Stomach smooth muscle (tissue), 2 donors: ENCODE measurements around the gene ZNF138.
"Not testable (repeated sequence)": the region's sequence is repeated elsewhere in the genome, so short reads cannot be mapped to it uniquely, and the experiment has no call there.

Experiments
- H3K27ac ChIP-seq: one replicate; pipeline ENCODE4 v1.7.0; 2013; ENCODE audit warnings: mild to moderate bottlenecking, low read length, inconsistent platforms
- H3K27me3 ChIP-seq, 2 donors: one replicate each; pipeline ENCODE4 v1.7.0; 2013; ENCODE audit warnings: low read length in 2 of 2; ENCODE audit not compliant: insufficient read depth in 2 of 2, control insufficient read depth in 1 of 2
- H3K36me3 ChIP-seq, 2 donors: one replicate each; pipeline ENCODE4 v1.7.0; 2013; ENCODE audit warnings: low read length in 2 of 2; ENCODE audit not compliant: control insufficient read depth in 2 of 2, insufficient read depth in 2 of 2
- H3K4me1 ChIP-seq: one replicate; pipeline ENCODE4 v1.7.0; 2013; ENCODE audit warnings: low read length; ENCODE audit not compliant: control insufficient read depth, insufficient read depth
- H3K4me3 ChIP-seq, 2 donors: one replicate each; pipeline ENCODE4 v1.7.0; 2013; ENCODE audit warnings: low read length in 2 of 2
- H3K9ac ChIP-seq, 2 donors: one replicate each; pipeline ENCODE4 v1.7.0; 2013; ENCODE audit warnings: low read length in 2 of 2, mild to moderate bottlenecking in 1 of 2
- H3K9me3 ChIP-seq, 2 donors: one replicate each; pipeline ENCODE4 v1.7.0; 2013; ENCODE audit warnings: low read length in 2 of 2; ENCODE audit not compliant: control insufficient read depth in 2 of 2
- donor health status: healthy.
- donor health status: Pancreatic carcinoma.

ZNF138 gene

GRCh38 chr7:64794171-64794844, at the start of gene ZNF138:
TSS of gene ZNF138 (plus strand) at chr7:64794428. CDS start at chr7:64794569, 141 bp downstream.
- Histone ChIP-seq H3K27me3 (no peaks in the 10 kb centered on the region), H3K27ac (peak within 1 kb of the TSS; percentile 78), H3K9ac (peak within 1 kb of the TSS; percentile 90 to 92), H3K4me1 (peaks cover 2% of the 10 kb centered on the region), H3K9me3 (no peaks in the 10 kb centered on the region), H3K36me3 (peaks cover 0 to 1% of the 10 kb centered on the region in 2 donors), H3K4me3 (peak within 1 kb of the TSS; percentile 93)

GRCh38 chr7:64744680-64745079, 49.5 kb upstream of the ZNF138 start:
- H3K9me3 ChIP-seq: no peaks in the 10 kb centered on the region
- H3K4me3 ChIP-seq: no peak overlapping the region
- no peaks in the 10 kb centered on the region for H3K27me3 ChIP-seq
- H3K9ac ChIP-seq: no peak overlapping the region
- no peaks in the 10 kb centered on the region for H3K4me1 ChIP-seq
- H3K27ac ChIP-seq: no peak overlapping the region
- no peaks in the 10 kb centered on the region for H3K36me3 ChIP-seq

DNA sequence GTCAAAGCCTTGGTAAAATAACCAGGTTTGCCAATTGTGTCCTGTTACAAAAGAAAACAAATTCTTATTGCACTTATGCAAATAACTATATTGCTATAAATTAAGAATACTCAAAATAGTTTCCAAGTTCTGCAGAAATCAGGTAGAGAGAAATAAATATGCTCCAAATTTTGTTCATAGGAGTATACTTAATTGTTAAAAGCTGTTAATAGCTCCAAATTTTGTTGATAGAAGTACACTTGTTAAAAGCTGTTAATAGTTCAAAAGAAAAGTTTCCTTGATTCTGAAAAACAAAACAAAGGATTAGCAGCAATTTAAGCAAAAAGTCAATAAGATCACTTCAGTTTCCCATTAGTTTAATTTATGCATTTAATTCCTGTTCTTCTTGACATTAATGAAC, 46.4 kb upstream of the ZNF138 start:
- no peak overlapping the region for H3K4me3 ChIP-seq
- H3K27me3 ChIP-seq: no peaks in the 10 kb centered on the region
- H3K9me3 ChIP-seq: no peaks in the 10 kb centered on the region
- H3K4me1 ChIP-seq: no peaks in the 10 kb centered on the region
- no peak overlapping the region for H3K27ac ChIP-seq
- H3K9ac ChIP-seq: no peak overlapping the region
- H3K36me3 ChIP-seq: no peaks in the 10 kb centered on the region

GRCh38 chr7:64753032-64753431, 41.2 kb upstream of the ZNF138 start:
- Histone ChIP-seq H3K36me3 (no peaks in the 10 kb centered on the region), H3K9me3 (no peaks in the 10 kb centered on the region), H3K4me3 (no peak overlapping the region), H3K4me1 (no peaks in the 10 kb centered on the region), H3K27me3 (no peaks in the 10 kb centered on the region), H3K9ac (no peak overlapping the region), H3K27ac (no peak overlapping the region)

GRCh38 chr7:64755865-64756264, 38.4 kb upstream of the ZNF138 start:
- Histone ChIP-seq H3K9me3 (no peaks in the 10 kb centered on the region), H3K4me3 (no peak overlapping the region), H3K27me3 (no peaks in the 10 kb centered on the region), H3K27ac (no peak overlapping the region), H3K4me1 (no peaks in the 10 kb centered on the region), H3K9ac (no peak overlapping the region), H3K36me3 (no peaks in the 10 kb centered on the region)

- H3K9ac ChIP-seq: no peak overlapping the region
- H3K4me3 ChIP-seq: no peak overlapping the region
- no peaks in the 10 kb centered on the region for H3K4me1 ChIP-seq
- no peak overlapping the region for H3K27ac ChIP-seq
- H3K36me3 ChIP-seq: no peaks in the 10 kb centered on the region
- H3K27me3 ChIP-seq: no peaks in the 10 kb centered on the region
- H3K9me3 ChIP-seq: no peaks in the 10 kb centered on the region
Measured at GRCh38 chr7:64758151-64758550, 36.1 kb upstream of the ZNF138 start.

GRCh38 chr7:64768824-64769223, 25.4 kb upstream of the ZNF138 start:
- no peaks in the 10 kb centered on the region for H3K4me1 ChIP-seq

DNA sequence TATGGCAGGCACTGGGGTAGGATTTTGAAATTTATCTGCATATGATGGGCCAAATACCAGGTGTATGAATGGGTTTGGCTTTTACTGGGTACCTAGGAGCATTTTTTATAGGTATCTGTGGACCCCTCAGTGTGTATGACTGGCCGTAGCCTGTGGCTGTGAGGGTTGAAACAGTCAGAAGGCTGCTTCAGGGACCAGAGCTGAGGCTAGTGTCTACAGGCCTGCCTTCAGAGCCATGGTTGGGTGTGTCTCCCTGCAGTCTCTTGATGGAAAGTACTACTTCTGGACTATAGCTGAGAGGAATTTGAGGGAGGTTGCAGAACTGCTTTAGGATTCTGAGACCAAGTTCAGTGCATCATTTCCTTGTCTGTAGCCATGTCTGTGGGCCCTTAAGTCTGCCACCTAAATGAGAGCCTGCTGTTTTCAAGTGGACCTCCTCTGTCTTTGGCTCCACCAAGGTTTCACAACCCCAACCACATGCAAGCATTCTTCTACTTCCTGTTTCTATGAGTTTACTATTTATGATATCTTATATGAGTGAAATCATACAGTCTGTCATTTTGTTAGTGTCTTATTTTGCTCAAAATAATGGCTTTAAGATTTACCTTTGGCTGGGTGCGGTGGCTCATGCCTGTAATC, 19.9 kb upstream of the ZNF138 start:
- H3K4me3 ChIP-seq: no peak overlapping the region
- H3K27ac ChIP-seq: no peak overlapping the region
- no peaks in the 10 kb centered on the region for H3K36me3 ChIP-seq
- no peak overlapping the region for H3K9ac ChIP-seq
- no peaks in the 10 kb centered on the region for H3K27me3 ChIP-seq
- H3K9me3 ChIP-seq: no peaks in the 10 kb centered on the region
- H3K4me1 ChIP-seq: no peaks in the 10 kb centered on the region

More at GRCh38 chr7:64768824-64769223, 25.4 kb upstream of the ZNF138 start:
- Histone ChIP-seq H3K9me3 (no peaks in the 10 kb centered on the region), H3K36me3 (no peaks in the 10 kb centered on the region), H3K27me3 (no peaks in the 10 kb centered on the region), H3K27ac (no peak overlapping the region), H3K4me3 (no peak overlapping the region), H3K9ac (no peak overlapping the region)

DNA sequence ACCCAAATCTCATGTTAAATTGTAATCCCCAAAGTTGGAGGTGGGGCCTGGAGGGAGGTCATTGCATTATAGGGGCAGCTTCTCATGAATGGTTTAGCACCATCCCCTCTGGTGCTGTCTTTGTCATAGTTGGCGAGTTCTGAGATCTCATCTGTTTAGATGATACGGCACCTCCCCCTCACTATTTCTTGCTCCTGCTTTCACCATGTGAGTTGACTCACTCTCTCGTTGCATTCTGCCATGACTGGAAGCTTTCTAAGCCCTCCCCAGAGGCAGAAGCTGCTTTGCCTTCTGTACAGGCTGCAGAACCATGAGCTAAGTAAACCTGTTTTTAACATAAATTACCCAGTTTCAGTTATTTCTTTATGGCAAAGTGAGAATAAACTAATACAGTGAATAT, 18.9 kb upstream of the ZNF138 start:
- Histone ChIP-seq H3K4me3 (no peak overlapping the region), H3K27ac (no peak overlapping the region)

GRCh38 chr7:64784842-64785241, 9.4 kb upstream of the ZNF138 start:
- H3K27ac ChIP-seq, H3K4me1 ChIP-seq, H3K9ac ChIP-seq, H3K4me3 ChIP-seq, H3K9me3 ChIP-seq, H3K27me3 ChIP-seq, H3K36me3 ChIP-seq: not testable (repeated sequence)

More for the DNA sequence above, 18.9 kb upstream of the ZNF138 start:
- H3K9me3 ChIP-seq: no peaks in the 10 kb centered on the region
- H3K9ac ChIP-seq: no peak overlapping the region
- no peaks in the 10 kb centered on the region for H3K27me3 ChIP-seq
- no peaks in the 10 kb centered on the region for H3K36me3 ChIP-seq
- H3K4me1 ChIP-seq: no peaks in the 10 kb centered on the region

- Histone ChIP-seq H3K4me1 (no peaks in the 10 kb centered on the region), H3K9ac (no peak overlapping the region), H3K27me3 (no peaks in the 10 kb centered on the region), H3K4me3 (no peak overlapping the region), H3K36me3 (no peaks in the 10 kb centered on the region), H3K9me3 (no peaks in the 10 kb centered on the region), H3K27ac (no peak overlapping the region)
Measured at GRCh38 chr7:64787295-64787694, 6.9 kb upstream of the ZNF138 start.
